GM19025 (cell line): ENCODE data around the gene BAG5.
"Not testable (repeated sequence)": the region's sequence is repeated elsewhere in the genome, so short reads cannot be mapped to it uniquely, and the experiment has no call there.

ENCODE experiments used
- ATAC-seq: cut with Tn5 transposase; IDR thresholded peaks from one replicate; pipeline ENCODE4 v1.9.1; 2021; ENCODE audit warnings: mild to moderate bottlenecking, low read depth, moderate library complexity; ENCODE audit not compliant: unreplicated experiment

The BAG5 gene

DNA sequence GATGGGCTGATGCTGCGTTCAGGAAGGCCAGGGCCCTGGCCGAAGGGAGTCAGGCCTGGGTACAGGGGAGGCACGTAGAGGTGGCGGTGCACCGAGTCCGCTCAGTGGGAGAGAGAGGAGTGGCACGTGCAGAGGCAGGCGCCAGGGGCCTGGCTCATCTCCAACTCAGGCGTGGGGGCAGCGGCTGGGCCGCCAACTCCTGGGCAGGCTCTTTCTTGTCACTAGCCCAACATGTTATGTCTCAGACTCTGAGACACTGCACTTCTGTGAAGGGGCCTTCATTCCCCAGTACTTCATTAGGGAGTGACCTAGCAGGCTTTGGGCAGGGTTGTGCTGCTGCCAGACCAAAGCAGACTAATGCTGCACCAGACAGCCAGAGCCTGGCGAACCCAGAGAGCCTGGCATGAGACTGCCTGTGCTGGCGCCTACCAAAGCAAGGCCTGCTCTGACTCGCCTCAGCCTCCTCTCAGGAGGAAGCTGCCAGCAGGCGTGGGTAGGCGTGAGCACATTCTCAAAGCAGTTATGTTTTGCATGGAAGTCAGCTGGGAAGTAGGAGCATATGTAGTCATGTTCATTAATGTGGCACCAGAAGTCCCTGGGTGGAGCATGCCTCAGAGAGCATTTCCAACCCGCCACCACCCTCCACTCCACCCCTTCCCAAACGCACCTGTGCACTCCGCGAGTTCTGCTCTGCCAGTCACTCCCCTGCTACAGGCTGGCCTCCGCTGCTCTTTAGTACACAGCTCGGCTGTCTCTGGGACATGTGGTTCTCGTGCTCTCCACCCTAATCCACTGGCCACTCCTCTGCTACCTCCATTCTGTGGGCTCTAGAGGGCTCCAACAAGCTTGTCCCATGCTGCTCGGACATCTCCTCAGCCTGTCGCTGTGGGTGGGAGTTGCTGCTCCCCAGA lies 49.5 kb downstream of the BAG5 start:
- no peak for ATAC-seq

DNA sequence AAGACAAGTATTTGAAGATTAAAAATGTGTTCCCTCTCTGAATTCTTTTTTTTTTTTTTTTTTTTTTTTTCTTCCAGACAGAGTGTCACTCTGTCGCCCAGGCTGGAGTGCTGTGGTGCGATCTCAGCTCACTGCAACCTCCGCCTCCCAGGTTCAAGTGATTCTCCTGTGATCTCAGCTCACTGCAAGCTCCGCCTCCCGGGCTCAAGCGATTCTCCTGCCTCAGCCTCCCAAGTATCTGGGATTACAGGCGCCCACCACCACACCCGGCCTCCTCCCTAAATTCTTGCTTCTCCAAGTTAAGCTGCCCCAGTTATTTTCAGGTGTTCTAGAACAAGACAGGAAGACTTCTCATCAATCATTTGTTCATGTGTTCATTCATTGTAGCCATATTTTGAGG lies 50.3 kb downstream of the BAG5 start:
- ATAC-seq, result not testable (repeated sequence)

GRCh38 chr14:103510724-103511693 lies 51.4 kb downstream of the BAG5 start:
- ATAC-seq, result no peak

- ATAC-seq, result no peak
Observed at GRCh38 chr14:103509864-103510723, 52.4 kb downstream of the BAG5 start.

GRCh38 chr14:103508521-103509329 lies 53.7 kb downstream of the BAG5 start:
- ATAC-seq, result no peak

- no peak for ATAC-seq
Observed at GRCh38 chr14:103507751-103508150, 54.7 kb downstream of the BAG5 start.
